GM23338 (cell line): ENCODE measurements around the gene CCL17. TPM values are rescaled to one million over a fixed set of nuclear protein-coding genes. Genes with fewer than 3 reads are reported as not detected.

Source experiments
- ATAC-seq: fragments of 200-7000 bp; cut with Tn5 transposase; 3 replicates; pipeline ENCODE4 v1.9.1; 2020
- DNase-seq: peaks from one replicate; pipeline ENCODE4 v3.0.0-alpha.2; 2015; ENCODE audit warnings: low spot score
- H2AFZ ChIP-seq: fragments of 200-600 bp; sonication (generic); 2 replicates; pipeline ENCODE4 v1.8.0; 2016; ENCODE audit warnings: antibody characterized with exemption, mild to moderate bottlenecking, moderate library complexity
- H3F3A ChIP-seq: fragments of 200-600 bp; sonication (generic); replicated peaks from 2 replicates; pipeline ENCODE4 v1.8.0; 2017; ENCODE audit warnings: antibody characterized with exemption, mixed run types, low read depth
- H3K27ac ChIP-seq: fragments of 200-600 bp; sonication (generic); 2 replicates; pipeline ENCODE4 v1.6.1; 2016; ENCODE audit warnings: low read depth
- H3K27me3 ChIP-seq: fragments of 200-600 bp; sonication (generic); 2 replicates; pipeline ENCODE4 v1.8.0; 2016; ENCODE audit warnings: mild to moderate bottlenecking, mixed run types, moderate library complexity; ENCODE audit not compliant: insufficient read depth
- H3K36me3 ChIP-seq: fragments of 200-600 bp; sonication (generic); 2 replicates; pipeline ENCODE4 v1.8.0; 2016; ENCODE audit warnings: mild to moderate bottlenecking; ENCODE audit not compliant: insufficient read depth
- H3K4me1 ChIP-seq: fragments of 200-600 bp; sonication (generic); 2 replicates; pipeline ENCODE4 v1.8.0; 2016; ENCODE audit warnings: mild to moderate bottlenecking, moderate library complexity; ENCODE audit not compliant: insufficient read depth
- H3K4me2 ChIP-seq: fragments of 200-600 bp; sonication (generic); 2 replicates; pipeline ENCODE4 v1.7.1; 2017; ENCODE audit warnings: mixed run types
- H3K4me3 ChIP-seq: fragments of 200-600 bp; sonication (generic); 2 replicates; pipeline ENCODE4 v1.6.1; 2016; ENCODE audit warnings: mixed run types
- H3K79me2 ChIP-seq: fragments of 200-600 bp; sonication (generic); replicated peaks from 2 replicates; pipeline ENCODE4 v1.8.0; 2017; ENCODE audit warnings: mild to moderate bottlenecking; ENCODE audit not compliant: insufficient read depth
- H3K9me2 ChIP-seq: fragments of 200-600 bp; sonication (generic); 2 replicates; pipeline ENCODE4 v1.8.0; 2017; ENCODE audit not compliant: insufficient read depth
- H4K20me1 ChIP-seq: fragments of 200-600 bp; sonication (generic); replicated peaks from 2 replicates; pipeline ENCODE4 v1.8.0; 2017; ENCODE audit warnings: mild to moderate bottlenecking; ENCODE audit not compliant: insufficient read depth
- H3K27ac Mint-ChIP-seq: 2 replicates; pipeline ENCODE4 v1.8.0; 2020; ENCODE audit warnings: inconsistent platforms, mild to moderate bottlenecking, moderate library complexity, mixed read lengths
- H3K27me3 Mint-ChIP-seq: 3 replicates; pipeline ENCODE4 v1.8.0; 2022; ENCODE audit warnings: low read depth, mild to moderate bottlenecking, moderate library complexity, mixed read lengths, inconsistent platforms; ENCODE audit not compliant: insufficient read depth, poor library complexity
- H3K36me3 Mint-ChIP-seq: 3 replicates; pipeline ENCODE4 v1.8.0; 2021; ENCODE audit warnings: low read depth, mild to moderate bottlenecking, inconsistent platforms, moderate library complexity, mixed read lengths
- H3K4me1 Mint-ChIP-seq: 3 replicates; pipeline ENCODE4 v1.8.0; 2020; ENCODE audit warnings: mild to moderate bottlenecking, inconsistent platforms, mixed read lengths
- H3K4me3 Mint-ChIP-seq: 3 replicates; pipeline ENCODE4 v1.8.0; 2021; ENCODE audit warnings: moderate library complexity, mild to moderate bottlenecking, inconsistent platforms, mixed read lengths
- H3K9me3 Mint-ChIP-seq: 3 replicates; pipeline ENCODE4 v1.8.0; 2020; ENCODE audit warnings: moderate library complexity, mild to moderate bottlenecking, inconsistent platforms, mixed read lengths
- EZH2 ChIP-seq: fragments of 200-600 bp; sonication (generic); IDR thresholded peaks from one replicate; pipeline ENCODE4 v1.8.0; 2017; ENCODE audit warnings: antibody characterized with exemption, mild to moderate bottlenecking, low read depth; ENCODE audit not compliant: unreplicated experiment
- EZH2phosphoT487 ChIP-seq: fragments of 200-600 bp; sonication (generic); IDR thresholded peaks from one replicate; pipeline ENCODE4 v1.8.1; 2018; ENCODE audit warnings: antibody characterized with exemption; ENCODE audit not compliant: unreplicated experiment
- JUNB ChIP-seq: IDR thresholded peaks from one replicate; pipeline ENCODE4 v1.6.1; 2016; ENCODE audit warnings: antibody characterized with exemption; ENCODE audit not compliant: unreplicated experiment
- POLR2AphosphoS5 ChIP-seq: IDR thresholded peaks from 2 replicates; pipeline ENCODE4 v1.6.1; 2016; ENCODE audit warnings: antibody characterized with exemption, low read depth
- ZNF114 ChIP-seq: fragments of 250-450 bp; sonication (Bioruptor Pico); IDR thresholded peaks from 2 replicates; pipeline ENCODE4 v1.5.0; 2020; ENCODE audit warnings: mild to moderate bottlenecking, moderate library complexity
- ZNF331 ChIP-seq: fragments of 250-450 bp; sonication (Bioruptor Pico); IDR thresholded peaks from 2 replicates; pipeline ENCODE4 v1.5.0; 2020; ENCODE audit warnings: low read depth, mild to moderate bottlenecking, moderate library complexity
- polyA plus RNA-seq: library from polyadenylated mRNA; unstranded; fragments of >200 nt; fragmentation: Nextera tagmentation; extraction: Ambion mirVana; gene quantifications from 2 replicates; pipeline ENCODE4 v1.2.1, GENCODE V29; 2016
- total RNA-seq: library from RNA; depleted of rRNA; stranded (reverse); fragments of >200 nt; shearing (Covaris generic); gene quantifications from 2 replicates; pipeline ENCODE4 v1.2.3, GENCODE V29; 2014
- TF ChIP-seq, protein P1 (sequence below): IDR thresholded peaks from one replicate; pipeline ENCODE4 v1.6.1; 2018; ENCODE audit warnings: antibody characterized with exemption; ENCODE audit not compliant: unreplicated experiment
- TF ChIP-seq, protein P2 (sequence below): fragments of 250-450 bp; sonication (Bioruptor Pico); IDR thresholded peaks from 2 replicates; pipeline ENCODE4 v1.5.0; 2020; ENCODE audit warnings: mild to moderate bottlenecking, moderate library complexity
- TF ChIP-seq, protein P3 (sequence below): IDR thresholded peaks from 2 replicates; pipeline ENCODE4 v1.6.1; 2016; ENCODE audit warnings: antibody characterized with exemption

Gene CCL17
- total and polyA plus RNA-seq, 2 experiments from 2014 or later, result not detected

DNA sequence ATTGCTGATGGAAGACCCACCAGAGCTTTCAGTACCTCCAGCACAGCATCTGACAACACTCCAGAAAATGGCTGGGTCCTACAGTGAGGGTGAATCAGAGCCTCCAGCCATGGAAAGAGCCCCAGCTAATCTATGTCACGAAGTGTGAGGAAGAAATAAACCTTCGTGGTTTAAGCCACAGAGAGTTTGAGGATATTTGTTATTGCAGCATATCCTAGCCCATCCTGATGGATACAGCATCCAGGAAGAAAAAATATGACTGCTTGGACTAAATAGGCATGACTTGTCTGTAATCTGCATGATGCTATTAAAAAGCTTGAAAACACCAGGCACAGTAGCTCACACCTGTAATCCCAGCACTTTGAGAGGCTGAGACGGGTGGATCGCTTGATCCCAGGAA lies 13.3 kb upstream of the CCL17 start:
- Mint-ChIP-seq H3K4me3 (no peak overlapping the region), H3K27me3 (peaks cover 11% of the 10 kb centered on the region), H3K9me3 (peaks cover 3% of the 10 kb centered on the region; the same call in 1 of the 3 replicates), H3K4me1 (peaks cover 3% of the 10 kb centered on the region), H3K27ac (no peak overlapping the region), H3K36me3 (no peaks in the 10 kb centered on the region)
- no peaks in the 10 kb centered on the region for H3K27me3 ChIP-seq
- H3K79me2 ChIP-seq, result no peaks in the 10 kb centered on the region
- ATAC-seq (no peak), DNase-seq (no peak)
- H3K9me2 ChIP-seq, result no peaks in the 10 kb centered on the region
- TF ChIP-seq, protein P1, sequence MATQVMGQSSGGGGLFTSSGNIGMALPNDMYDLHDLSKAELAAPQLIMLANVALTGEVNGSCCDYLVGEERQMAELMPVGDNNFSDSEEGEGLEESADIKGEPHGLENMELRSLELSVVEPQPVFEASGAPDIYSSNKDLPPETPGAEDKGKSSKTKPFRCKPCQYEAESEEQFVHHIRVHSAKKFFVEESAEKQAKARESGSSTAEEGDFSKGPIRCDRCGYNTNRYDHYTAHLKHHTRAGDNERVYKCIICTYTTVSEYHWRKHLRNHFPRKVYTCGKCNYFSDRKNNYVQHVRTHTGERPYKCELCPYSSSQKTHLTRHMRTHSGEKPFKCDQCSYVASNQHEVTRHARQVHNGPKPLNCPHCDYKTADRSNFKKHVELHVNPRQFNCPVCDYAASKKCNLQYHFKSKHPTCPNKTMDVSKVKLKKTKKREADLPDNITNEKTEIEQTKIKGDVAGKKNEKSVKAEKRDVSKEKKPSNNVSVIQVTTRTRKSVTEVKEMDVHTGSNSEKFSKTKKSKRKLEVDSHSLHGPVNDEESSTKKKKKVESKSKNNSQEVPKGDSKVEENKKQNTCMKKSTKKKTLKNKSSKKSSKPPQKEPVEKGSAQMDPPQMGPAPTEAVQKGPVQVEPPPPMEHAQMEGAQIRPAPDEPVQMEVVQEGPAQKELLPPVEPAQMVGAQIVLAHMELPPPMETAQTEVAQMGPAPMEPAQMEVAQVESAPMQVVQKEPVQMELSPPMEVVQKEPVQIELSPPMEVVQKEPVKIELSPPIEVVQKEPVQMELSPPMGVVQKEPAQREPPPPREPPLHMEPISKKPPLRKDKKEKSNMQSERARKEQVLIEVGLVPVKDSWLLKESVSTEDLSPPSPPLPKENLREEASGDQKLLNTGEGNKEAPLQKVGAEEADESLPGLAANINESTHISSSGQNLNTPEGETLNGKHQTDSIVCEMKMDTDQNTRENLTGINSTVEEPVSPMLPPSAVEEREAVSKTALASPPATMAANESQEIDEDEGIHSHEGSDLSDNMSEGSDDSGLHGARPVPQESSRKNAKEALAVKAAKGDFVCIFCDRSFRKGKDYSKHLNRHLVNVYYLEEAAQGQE, result no peak
- TF ChIP-seq, protein P2, sequence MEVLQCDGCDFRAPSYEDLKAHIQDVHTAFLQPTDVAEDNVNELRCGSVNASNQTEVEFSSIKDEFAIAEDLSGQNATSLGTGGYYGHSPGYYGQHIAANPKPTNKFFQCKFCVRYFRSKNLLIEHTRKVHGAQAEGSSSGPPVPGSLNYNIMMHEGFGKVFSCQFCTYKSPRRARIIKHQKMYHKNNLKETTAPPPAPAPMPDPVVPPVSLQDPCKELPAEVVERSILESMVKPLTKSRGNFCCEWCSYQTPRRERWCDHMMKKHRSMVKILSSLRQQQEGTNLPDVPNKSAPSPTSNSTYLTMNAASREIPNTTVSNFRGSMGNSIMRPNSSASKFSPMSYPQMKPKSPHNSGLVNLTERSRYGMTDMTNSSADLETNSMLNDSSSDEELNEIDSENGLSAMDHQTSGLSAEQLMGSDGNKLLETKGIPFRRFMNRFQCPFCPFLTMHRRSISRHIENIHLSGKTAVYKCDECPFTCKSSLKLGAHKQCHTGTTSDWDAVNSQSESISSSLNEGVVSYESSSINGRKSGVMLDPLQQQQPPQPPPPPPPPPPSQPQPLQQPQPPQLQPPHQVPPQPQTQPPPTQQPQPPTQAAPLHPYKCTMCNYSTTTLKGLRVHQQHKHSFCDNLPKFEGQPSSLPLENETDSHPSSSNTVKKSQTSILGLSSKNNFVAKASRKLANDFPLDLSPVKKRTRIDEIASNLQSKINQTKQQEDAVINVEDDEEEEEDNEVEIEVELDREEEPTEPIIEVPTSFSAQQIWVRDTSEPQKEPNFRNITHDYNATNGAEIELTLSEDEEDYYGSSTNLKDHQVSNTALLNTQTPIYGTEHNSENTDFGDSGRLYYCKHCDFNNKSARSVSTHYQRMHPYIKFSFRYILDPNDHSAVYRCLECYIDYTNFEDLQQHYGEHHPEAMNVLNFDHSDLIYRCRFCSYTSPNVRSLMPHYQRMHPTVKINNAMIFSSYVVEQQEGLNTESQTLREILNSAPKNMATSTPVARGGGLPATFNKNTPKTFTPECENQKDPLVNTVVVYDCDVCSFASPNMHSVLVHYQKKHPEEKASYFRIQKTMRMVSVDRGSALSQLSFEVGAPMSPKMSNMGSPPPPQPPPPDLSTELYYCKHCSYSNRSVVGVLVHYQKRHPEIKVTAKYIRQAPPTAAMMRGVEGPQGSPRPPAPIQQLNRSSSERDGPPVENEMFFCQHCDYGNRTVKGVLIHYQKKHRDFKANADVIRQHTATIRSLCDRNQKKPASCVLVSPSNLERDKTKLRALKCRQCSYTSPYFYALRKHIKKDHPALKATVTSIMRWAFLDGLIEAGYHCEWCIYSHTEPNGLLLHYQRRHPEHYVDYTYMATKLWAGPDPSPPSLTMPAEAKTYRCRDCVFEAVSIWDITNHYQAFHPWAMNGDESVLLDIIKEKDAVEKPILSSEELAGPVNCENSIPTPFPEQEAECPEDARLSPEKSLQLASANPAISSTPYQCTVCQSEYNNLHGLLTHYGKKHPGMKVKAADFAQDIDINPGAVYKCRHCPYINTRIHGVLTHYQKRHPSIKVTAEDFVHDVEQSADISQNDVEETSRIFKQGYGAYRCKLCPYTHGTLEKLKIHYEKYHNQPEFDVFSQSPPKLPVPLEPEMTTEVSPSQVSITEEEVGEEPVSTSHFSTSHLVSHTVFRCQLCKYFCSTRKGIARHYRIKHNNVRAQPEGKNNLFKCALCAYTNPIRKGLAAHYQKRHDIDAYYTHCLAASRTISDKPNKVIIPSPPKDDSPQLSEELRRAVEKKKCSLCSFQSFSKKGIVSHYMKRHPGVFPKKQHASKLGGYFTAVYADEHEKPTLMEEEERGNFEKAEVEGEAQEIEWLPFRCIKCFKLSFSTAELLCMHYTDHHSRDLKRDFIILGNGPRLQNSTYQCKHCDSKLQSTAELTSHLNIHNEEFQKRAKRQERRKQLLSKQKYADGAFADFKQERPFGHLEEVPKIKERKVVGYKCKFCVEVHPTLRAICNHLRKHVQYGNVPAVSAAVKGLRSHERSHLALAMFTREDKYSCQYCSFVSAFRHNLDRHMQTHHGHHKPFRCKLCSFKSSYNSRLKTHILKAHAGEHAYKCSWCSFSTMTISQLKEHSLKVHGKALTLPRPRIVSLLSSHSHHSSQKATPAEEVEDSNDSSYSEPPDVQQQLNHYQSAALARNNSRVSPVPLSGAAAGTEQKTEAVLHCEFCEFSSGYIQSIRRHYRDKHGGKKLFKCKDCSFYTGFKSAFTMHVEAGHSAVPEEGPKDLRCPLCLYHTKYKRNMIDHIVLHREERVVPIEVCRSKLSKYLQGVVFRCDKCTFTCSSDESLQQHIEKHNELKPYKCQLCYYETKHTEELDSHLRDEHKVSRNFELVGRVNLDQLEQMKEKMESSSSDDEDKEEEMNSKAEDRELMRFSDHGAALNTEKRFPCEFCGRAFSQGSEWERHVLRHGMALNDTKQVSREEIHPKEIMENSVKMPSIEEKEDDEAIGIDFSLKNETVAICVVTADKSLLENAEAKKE (CRISPR knock-in tag), result no peak
- TF ChIP-seq JUNB (no peak), POLR2AphosphoS5 (no peak), EZH2 (no peak), ZNF331 (CRISPR knock-in tag) (no peak), EZH2phosphoT487 (no peak), ZNF114 (CRISPR knock-in tag) (no peak)
- TF ChIP-seq, protein P3, sequence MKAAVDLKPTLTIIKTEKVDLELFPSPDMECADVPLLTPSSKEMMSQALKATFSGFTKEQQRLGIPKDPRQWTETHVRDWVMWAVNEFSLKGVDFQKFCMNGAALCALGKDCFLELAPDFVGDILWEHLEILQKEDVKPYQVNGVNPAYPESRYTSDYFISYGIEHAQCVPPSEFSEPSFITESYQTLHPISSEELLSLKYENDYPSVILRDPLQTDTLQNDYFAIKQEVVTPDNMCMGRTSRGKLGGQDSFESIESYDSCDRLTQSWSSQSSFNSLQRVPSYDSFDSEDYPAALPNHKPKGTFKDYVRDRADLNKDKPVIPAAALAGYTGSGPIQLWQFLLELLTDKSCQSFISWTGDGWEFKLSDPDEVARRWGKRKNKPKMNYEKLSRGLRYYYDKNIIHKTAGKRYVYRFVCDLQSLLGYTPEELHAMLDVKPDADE, result no peak
- H3F3A ChIP-seq, result 0 out of 2 replicates have a peak, but pooled peaks cover 4% of the 10 kb centered on the region
- H2AFZ ChIP-seq, result no peak overlapping the region
- H3K4me1 ChIP-seq, result no peaks in the 10 kb centered on the region
- no peak overlapping the region for H3K4me2 ChIP-seq
- no peaks in the 10 kb centered on the region for H3K36me3 ChIP-seq
- no peaks in the 10 kb centered on the region for H4K20me1 ChIP-seq
- no peak overlapping the region for H3K4me3 ChIP-seq
- H3K27ac ChIP-seq, result no peak overlapping the region
